Right forelimb (tissue), 1 donor: ENCODE measurements around the gene SSR1.
A peak's percentile ranks its signal among the peaks of the same experiment; 100 is the strongest.
"Not testable (repeated sequence)": the region's sequence is repeated elsewhere in the genome, so short reads cannot be mapped to it uniquely, and the experiment has no call there.

Source experiments
- DNase-seq: peaks from one replicate; pipeline ENCODE4 v3.0.0-alpha.2; 2018

The SSR1 gene

DNA sequence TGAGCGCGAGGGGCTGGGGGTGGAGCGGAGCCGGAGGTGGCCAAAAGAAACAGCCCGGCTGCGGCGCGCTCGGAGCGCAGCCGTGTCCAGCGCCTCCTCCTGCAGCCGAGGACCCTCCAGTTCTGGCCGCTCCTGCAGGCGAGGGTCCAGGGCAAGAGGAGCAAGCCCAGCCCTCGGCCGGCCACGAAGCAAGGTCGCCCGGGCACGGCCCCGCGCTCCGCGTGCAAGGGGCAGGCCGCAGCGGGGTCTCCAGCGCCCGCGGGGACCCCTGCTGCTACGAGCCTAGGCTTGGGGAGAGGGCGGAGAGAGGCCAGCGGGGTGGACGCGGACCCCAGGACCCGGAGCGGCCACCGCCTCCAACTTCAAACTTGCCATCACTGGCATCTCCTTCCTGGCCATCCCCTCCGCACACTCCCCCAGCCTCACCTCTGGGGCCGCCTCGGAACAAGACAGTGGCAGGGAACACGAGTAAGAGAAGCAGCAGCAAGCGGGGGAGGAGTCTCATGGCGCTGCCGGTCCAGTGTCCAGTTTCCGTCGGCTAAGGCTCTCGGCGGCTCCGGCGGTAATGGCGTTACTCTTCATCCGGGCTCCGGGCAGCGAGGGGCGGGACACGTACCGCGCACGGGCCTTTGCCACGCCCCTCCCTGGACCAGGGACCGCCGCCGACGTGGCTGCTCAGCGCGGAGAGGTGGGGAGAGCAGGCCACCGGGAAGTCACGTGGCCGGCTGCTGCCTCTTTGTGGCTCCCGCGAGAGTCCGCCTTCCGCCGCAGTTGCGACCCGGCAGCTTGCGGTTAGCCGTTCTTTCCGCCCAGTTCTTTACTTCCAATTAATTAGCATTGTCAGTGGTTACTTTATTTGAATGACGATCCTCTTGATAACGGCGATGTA, at the start of gene SSR1:
SSR1 (minus strand) TSS at position 584 of the 889 bp plus-strand sequence; CDS start at position 505, 79 bp downstream.
- peak; percentile 99 for DNase-seq

DNA sequence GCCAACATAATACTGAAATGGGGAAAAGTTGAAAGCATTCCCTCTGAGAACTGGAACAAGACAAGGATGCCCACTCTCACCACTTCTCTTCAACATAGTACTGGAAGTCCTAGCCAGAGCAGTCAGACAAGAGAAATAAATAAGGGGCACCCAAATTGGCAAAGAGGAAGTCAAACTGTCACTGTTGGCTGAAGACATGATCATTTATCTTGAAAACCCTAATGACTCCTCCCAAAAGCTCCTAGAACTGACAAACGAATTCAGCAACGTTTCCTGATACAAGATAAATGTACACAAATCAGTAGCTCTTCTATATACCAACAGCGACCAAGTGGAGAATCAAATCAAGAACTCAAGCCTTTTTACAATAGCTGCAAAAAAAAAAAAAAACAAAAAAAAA, 38.9 kb upstream of the SSR1 start:
- not testable (repeated sequence) for DNase-seq

DNA sequence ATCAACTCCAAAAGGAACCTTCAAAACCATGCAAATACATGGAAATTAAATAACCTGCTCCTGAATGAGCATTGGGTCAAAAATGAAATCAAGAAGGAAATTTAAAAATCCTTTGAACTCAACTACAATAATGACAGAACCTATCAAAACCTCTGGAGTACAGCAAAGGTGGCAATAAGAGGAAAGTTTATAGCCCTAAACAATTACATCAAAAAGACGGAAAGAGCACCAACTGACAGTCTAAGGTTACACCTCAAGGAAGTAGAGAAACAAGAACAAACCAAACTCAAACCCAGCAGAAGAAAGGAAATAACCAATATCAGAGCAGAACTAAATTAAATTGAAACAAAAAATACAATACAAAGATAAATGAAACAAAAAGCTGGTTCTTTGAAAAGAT, 37.6 kb upstream of the SSR1 start:
- not testable (repeated sequence) for DNase-seq

DNA sequence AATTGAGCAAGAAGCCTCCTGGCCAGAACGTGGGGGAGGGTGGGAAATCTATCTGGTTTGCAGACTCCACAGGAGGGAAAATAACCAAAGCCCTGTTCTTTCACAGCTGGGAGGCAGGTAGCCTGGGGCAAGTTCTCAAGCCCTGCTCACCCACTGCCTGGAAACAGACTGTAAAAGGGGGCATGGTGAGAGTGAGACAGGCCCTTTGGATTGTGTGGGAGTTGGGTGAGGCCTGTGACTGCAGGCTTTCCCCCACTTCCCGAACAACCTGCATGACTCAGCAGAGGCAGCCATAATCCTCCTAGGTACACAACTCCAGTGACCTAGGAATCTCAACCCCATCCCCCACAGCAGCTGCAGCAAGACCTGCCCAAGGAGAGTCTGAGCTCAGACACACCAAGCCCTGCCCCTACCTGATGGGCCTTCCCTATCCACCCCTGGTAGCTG, 34.6 kb upstream of the SSR1 start:
- DNase-seq = not testable (repeated sequence)

DNA sequence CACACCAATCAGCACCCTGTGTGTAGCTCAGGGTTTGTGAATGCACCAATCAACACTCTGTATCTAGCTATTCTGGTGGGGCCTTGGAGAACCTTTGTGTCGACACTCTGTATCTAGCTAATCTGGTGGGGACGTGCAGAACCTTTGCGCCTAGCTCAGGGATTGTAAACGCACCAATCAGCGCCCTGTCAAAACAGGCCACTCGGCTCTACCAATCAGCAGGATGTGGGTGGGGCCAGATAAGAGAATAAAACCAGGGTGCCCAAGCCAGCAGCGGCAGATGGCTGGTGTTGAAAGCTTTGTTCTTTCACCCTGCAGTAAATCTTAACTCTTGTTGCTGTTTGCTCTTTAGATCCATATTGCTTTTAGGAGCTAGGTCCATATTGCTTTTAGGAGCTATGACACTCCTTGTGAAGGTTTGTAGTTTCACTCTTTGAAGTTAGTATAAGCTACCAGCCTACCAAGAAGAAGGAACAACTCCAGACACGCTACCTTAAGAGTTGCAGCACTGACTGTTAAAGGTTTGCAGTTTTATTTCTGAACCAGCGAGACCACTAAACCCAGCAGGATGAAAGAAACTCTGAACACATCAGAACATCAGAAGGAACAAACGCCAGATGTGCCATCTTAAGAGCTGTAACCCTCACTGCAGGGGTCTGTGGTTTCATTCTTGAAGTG, 31.9 kb upstream of the SSR1 start:
- not testable (repeated sequence) for DNase-seq

DNA sequence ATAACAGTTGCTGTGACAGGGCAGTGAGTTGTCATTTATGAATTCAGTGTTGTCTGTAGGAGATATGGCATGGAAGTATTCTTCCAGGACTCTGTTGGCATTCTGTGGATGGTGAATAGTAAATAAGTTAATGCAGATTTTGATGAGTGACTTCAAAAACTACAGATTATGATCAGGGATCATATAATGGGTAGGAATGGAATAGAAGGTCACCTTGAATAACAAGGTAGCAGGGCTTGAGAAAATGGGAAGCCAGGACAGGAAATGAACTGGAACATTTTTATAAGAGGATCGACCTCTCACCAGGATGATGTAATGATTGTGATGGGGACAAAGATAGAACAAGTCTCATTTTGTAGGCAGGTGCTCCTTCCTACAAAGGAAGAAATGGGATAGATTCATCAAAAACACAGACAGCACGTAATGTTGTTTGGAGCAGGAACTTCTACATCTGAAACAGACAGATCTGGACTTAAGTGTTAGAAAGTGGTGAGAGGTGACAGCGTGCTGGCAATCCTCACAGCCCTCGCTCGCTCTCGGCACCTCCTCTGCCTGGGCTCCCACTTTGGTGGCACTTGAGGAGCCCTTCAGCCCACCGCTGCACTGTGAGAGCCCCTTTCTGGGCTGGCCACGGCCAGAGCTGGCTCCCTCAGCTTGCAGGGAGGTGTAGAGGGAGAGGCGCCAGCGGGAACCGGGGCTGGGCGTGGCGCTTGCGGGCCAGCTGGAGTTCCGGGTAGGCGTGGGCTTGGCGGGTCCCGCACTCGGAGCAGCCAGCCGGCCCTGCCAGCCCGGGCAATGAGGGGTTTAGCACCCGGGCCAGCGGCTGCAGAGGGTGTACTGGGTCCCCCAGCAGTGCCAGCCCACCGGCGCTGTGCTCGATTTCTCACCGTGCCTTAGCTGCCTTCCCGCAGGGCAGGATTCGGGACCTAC, 30.8 kb upstream of the SSR1 start:
- no peak for DNase-seq

DNA sequence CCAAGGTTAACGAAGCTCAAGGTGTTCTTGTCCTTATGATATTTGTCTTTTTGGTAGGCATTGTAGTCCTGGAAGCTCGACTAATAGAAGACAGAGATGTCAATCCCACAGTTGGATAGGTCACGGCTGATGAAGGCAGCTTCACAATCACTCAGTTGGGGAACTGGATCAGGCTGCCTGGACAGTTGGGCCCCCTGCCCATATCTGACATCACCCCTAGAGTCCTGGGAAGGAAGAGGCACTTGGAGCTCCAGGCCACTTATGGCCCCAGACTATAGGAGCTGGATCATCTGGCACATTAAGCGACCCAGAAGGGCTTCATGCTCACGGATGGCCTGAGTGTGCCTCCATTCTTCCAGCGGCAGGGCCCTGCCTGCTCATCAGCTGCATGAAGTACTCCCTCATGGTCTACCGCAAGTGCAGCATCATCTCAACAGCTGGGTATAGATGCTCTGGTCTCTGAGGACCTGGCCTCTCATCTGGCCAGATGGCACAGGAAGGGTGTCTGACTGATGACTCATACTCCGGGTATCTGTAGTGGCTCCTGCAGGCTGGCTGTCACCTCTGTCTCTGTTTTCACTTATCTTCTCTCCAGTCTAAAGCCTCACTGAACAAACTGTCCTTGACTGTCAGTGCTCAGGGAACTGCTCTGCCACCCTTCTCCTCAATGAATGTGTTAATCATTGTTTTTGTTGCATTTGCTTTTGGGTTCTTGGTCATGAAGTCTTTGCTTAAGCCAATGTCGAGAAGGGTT, 29.2 kb upstream of the SSR1 start:
- DNase-seq = no peak

DNA sequence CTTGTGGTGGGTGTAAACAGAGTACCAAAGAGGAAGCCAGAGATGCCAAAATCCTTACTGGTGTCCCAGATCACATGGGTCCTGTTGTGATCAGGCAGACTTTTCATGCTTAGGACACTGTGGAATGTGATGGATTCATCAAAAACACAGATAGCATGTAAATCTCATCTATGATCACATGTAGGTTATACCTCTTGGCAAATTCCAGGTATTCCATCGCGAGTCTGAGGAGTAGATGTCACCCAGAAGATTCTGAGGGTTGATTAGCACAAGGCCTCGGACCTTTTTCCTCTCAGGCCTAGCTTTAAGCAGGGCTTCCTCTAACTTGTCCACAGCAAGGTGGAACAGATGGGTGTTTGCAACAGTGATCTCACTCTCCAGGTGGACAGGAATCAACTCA, 28.3 kb upstream of the SSR1 start:
- no peak for DNase-seq

DNA sequence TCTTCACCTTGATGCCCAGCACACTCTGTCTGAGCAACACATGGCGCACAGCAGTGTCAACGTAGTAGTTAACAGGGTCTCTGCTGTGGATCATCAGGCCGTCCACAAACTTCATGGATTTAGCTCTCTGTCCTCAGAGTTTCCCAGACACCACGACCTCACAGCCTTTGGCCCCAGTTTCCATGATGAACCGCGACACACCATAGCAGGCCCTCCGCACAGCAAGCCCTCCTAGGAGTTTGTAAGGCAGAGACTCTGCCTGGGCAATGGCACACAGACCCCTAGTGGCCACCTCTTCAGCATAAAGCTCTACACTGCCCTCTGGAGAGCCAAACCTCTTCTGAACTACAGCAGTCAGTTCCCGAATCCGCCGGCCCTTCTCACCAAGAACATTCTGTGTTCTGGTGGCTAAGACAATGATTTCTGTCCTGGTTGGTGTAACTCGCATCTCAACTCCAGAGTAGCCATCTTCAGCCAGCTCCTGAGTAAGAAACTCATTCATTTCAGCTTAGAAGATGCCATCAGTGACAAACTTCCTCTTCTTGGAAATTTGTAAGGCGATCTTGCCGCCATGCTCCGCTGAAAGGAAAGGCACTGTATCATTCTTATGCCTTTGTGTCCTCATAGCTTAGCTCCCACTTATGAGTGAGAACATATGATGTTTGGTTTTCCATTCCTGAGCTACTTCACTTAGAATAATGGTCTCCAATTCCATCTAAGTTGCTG, 26.2 kb upstream of the SSR1 start:
- DNase-seq = not testable (repeated sequence)

DNA sequence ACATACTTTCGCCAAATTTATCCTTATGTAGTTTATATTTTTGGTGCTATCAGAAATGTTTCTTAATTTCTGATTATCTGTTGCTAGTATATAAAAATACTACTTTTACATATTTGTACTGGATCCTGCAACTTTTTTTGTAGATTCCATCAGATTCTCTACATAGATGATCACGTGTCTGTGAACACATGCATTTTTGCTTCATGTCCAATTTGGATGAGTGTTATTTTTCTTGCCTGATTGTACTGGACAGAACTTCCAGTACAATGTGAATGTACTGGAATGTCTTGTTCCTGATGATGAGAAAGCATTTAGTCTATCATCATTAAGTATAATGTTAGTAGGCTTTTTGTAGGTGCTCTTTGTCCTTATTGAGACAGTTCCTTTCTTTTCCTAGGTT, 25.0 kb upstream of the SSR1 start:
- DNase-seq = no peak

DNA sequence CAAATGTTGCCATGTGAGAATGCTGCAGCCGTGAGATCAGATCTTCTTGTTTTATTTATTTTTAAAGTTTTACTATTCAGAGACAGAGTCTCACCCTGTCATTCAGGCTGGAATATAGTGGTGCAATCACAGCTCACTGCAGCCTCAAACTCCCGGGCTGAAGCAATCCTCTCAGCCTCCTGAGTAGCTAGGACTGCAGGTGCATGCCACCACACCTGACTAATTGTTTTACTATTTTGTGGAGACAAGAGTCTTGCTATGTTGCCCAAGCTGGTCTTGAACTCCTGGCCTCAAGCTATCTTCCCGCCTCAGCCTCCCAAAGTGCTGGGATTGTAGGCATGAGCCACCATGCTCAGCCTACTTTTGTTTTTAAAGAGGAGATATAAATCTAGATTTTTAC, 22.5 kb upstream of the SSR1 start:
- no peak for DNase-seq

DNA sequence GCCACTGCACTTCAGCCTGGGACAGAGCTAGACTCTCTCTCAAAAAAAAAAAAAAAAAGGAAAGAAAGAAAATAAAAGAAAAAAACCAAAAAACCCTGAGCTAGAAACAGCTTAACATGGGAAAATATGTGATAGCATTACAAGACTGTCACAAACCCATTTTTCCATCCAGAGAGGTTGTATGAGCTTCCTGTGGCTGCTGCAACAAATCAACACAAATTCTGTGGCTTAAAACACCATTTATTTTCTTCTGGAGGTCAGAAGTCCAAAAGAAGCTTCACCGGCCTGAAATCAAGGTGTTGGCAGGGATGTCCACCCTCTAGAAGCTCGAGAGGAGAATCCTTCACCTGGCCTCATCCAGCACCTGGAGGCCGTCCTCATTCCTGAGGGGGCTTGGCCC, 21.7 kb upstream of the SSR1 start:
- DNase-seq = no peak

DNA sequence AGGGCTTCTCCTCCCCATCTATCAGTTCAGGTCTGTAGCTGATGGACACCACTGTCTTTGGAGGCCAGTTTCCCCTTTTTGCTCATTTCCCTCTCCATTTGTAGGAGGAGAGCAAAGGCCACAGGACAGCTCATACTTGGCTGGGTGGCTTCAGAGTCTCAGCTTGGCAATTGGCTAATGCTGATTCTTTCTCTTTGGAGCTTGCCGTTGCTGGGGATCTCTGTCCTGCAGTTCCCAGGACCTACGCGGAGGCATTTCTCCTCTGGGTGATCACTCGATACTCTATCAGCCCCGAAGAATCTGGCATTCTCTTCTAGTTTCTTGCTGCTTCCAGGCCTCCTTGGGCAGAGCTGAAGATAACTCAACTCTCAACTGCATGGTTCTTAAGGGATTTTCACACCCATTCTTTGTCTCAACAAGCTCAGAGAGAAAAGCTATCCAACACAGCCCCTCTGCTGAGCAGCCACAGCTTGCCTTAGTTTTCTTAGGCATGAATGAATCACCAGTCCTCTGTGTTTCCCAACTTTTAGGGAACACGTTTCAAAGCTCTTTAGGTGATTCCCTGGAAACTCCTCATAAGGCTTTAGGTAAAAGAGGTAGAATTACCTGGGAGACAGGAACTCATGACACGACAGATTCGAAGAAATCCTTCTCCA, 19.2 kb upstream of the SSR1 start:
- DNase-seq = no peak

DNA sequence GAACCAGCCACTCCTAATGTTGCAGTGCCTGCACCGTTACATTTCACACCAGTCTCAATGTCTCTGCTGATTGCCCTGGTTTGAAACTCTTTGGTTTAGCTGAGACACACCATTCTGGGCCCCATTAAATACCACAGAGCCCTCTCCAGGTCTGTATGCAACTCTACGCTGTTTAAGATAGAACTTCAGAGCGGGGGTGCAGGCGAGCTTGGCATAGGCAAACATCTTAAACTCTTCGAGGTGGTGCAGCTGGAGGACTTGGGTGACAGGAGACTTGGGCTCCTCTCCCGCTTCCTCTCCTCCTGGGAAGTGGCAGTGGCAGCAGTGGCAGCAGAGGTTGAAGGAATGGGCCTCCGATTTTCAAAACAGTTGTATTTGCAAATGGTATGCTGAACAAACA, 18.5 kb upstream of the SSR1 start:
- no peak for DNase-seq

DNA sequence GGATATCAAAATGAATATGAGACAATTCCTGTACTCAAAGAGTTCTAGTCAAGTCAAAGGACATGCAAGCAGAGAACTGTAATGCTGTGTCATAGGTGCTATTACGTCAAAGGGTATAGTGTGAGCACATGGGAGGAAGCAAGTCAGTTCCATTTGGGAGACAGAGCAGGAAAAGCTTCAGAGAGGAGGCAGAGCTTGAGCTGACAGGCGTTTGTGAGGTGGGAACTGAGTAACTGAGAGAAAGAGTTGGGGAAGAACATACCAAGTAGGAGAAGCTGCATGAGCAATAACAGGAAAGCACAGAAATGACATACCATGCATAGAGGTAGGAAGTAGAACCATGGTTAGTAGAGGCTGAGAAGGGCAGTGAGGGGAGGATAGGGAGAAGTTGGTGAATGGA, 15.2 kb upstream of the SSR1 start:
- no peak for DNase-seq

DNA sequence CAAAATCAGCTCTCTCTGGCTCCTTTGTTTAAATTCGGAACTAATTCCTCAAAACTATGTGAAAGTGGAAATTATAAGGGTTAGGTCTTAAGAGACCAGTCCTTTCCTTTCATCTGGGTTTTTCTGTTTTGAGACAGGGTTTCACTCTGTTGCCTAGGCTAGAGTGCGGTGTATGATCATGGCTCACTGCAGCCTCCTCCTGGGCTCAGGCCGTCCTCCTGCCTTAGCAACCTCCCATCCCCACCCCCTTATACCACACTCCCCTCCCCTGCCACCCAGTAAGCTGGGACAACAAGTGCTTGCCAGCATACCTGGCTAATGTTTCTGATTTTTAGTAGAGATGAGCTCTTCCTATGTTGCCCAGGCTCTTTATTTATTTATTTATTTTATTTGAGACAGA, 12.8 kb upstream of the SSR1 start:
- no peak for DNase-seq

DNA sequence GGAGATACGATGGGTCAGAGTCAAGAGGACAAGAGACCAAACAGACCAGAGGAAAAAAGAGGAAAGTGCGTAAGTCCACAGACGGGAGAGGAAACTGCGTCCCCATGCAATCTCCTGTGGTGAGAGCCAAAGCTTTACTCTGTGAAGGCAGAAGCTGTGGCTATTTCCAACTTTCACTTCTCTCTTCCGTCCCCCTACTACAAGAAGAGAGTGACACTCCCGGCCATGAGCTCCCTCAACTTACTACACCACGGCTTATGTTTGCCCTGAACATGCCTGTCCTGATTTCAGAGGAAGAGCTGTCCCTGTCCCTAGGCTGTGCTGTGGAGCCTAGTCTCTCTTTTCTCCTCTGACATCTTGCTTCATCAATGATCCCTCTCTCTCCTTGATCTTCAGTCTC, 11.5 kb upstream of the SSR1 start:
- no peak for DNase-seq

DNA sequence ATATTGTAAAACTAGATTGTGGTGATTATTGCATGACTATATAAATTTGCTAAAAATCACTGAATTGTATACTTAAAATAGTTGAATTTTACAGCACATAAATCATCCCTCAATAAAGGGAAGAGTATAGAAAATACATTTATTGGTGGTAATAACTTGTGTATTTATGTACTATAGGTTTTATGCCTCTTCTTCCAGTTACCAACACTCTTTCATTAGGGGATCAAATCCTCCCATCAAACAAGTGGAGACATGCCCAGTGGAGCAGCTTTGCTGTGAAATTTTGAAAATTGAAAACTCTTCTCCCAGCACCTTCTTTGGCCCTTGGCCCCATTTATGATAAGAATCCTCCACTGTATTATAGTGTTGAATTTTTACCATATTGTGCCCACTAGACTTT, 10.1 kb upstream of the SSR1 start:
- no peak for DNase-seq

DNA sequence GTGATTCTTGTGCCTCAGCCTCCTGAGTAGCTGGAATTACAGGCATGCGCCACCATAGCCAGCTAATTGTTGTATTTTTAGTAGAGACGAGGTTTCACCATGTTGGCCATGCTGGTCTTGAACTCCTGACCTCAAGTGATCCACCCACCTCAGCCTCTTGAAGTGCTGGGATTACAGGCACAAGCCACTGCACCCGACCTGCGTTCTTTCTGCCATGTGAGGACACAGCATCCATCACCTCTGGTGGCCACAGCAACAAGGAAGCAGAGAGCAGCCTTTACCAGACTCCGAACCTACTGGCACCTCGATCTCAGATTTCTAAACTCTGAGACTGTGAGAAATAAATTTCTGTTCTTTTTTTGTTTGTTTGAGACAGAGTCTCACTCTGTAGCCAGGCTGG, 8.9 kb upstream of the SSR1 start:
- not testable (repeated sequence) for DNase-seq

DNA sequence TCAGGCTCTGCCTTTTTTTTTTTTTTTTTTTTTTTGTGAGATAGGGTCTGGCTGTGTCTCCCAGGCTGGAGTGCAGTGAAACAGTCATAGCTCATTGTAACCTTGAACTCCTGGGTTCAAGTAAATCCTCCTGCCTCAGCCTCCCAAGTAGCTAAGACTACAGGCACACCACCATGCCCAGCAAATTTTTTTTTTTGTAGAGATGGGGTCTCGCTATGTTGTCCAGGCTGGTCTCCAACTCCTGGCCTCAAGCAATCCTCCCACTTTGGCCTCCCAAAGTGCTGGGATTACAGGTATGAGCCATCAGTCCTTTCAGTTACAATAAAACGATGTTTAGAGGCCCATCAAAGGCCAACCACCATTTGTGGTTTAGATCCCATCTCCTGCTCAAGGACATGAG, 6.4 kb upstream of the SSR1 start:
- DNase-seq = not testable (repeated sequence)

DNA sequence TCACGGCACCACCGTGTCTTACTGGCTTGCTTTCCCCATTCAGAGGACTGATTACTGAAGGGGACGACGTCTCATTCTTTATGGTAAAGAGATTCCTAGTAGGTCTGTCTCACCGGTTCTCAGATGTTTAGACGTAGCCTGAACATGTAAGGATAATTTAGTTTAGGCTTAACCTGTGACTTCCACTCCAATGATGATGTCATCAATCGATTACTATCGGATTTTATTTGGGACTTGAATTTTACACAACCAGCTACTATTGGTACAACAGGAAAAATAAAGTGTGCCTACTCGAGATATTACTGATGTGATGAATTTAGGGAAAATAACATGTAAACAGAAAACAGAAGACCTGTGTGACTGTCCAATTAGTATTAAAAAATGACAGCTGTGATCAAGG, 4.5 kb upstream of the SSR1 start:
- DNase-seq = no peak
